SK-N-SH treated with all-trans-retinoic acid at 6 μM for 48 hours (cell line): ENCODE measurements around the gene TLE4.

Source experiments
- ATAC-seq: fragments of 200-7000 bp; cut with Tn5 transposase; 3 replicates; pipeline ENCODE4 v1.9.1; 2020; ENCODE audit warnings: mild to moderate bottlenecking, moderate library complexity
- ARNTL ChIP-seq: fragments of 450-650 bp; formaldehyde crosslinking; IDR thresholded peaks from 2 replicates; pipeline ENCODE4 v1.5.0; 2020; ENCODE audit warnings: low read depth, mild to moderate bottlenecking, moderate library complexity, borderline replicate concordance
- ESRRG ChIP-seq: fragments of 250-450 bp; sonication (Bioruptor Pico); IDR thresholded peaks from 2 replicates; pipeline ENCODE4 v1.6.1; 2021; ENCODE audit warnings: mild to moderate bottlenecking
- ISL1 ChIP-seq: fragments of 250-450 bp; sonication (Bioruptor Pico); IDR thresholded peaks from 2 replicates; pipeline ENCODE4 v2.1.2; 2022; ENCODE audit warnings: mild to moderate bottlenecking, moderate library complexity
- OSR1 ChIP-seq: fragments of 250-450 bp; sonication (Bioruptor Pico); IDR thresholded peaks from 2 replicates; pipeline ENCODE4 v1.8.0; 2022; ENCODE audit warnings: moderate library complexity, mild to moderate bottlenecking, inconsistent platforms
- PPARA ChIP-seq: fragments of 250-450 bp; sonication (Bioruptor Pico); IDR thresholded peaks from 2 replicates; pipeline ENCODE4 v1.5.0; 2020; ENCODE audit warnings: mild to moderate bottlenecking, borderline replicate concordance
- RARB ChIP-seq: fragments of 250-450 bp; sonication (Bioruptor Pico); IDR thresholded peaks from 2 replicates; pipeline ENCODE4 v1.8.0; 2021; ENCODE audit warnings: mild to moderate bottlenecking, moderate library complexity
- SNAI2 ChIP-seq: fragments of 250-450 bp; sonication (Bioruptor Pico); IDR thresholded peaks from 2 replicates; pipeline ENCODE4 v1.5.0; 2020; ENCODE audit warnings: mild to moderate bottlenecking, moderate library complexity
- TCF4 ChIP-seq: fragments of 250-450 bp; sonication (Bioruptor Pico); IDR thresholded peaks from 2 replicates; pipeline ENCODE4 v1.8.0; 2021; ENCODE audit warnings: mild to moderate bottlenecking, moderate library complexity, borderline replicate concordance
- TOX ChIP-seq: fragments of 250-450 bp; sonication (Bioruptor Pico); IDR thresholded peaks from 2 replicates; pipeline ENCODE4 v1.8.0; 2021; ENCODE audit warnings: mild to moderate bottlenecking, moderate library complexity, borderline replicate concordance
- TSHZ2 ChIP-seq: fragments of 250-450 bp; sonication (Bioruptor Pico); IDR thresholded peaks from 2 replicates; pipeline ENCODE4 v1.5.0; 2020; ENCODE audit warnings: mild to moderate bottlenecking, moderate library complexity
- ZC3H10 ChIP-seq: fragments of 250-450 bp; sonication (Bioruptor Pico); IDR thresholded peaks from 2 replicates; pipeline ENCODE4 v1.5.1; 2021; ENCODE audit warnings: mild to moderate bottlenecking, moderate library complexity
- ZFP3 ChIP-seq: fragments of 250-450 bp; sonication (Bioruptor Pico); IDR thresholded peaks from 2 replicates; pipeline ENCODE4 v1.5.0; 2020; ENCODE audit warnings: mild to moderate bottlenecking, moderate library complexity
- ZFP30 ChIP-seq: fragments of 450-650 bp; formaldehyde crosslinking; IDR thresholded peaks from 2 replicates; pipeline ENCODE4 v1.5.0; 2022; ENCODE audit warnings: mild to moderate bottlenecking, moderate library complexity
- ZNF70 ChIP-seq: fragments of 450-650 bp; formaldehyde crosslinking; IDR thresholded peaks from 2 replicates; pipeline ENCODE4 v1.5.0; 2020; ENCODE audit warnings: mild to moderate bottlenecking, moderate library complexity
- ZNF8 ChIP-seq: fragments of 450-650 bp; formaldehyde crosslinking; IDR thresholded peaks from 2 replicates; pipeline ENCODE4 v1.5.0; 2020; ENCODE audit warnings: mild to moderate bottlenecking, moderate library complexity
- TF ChIP-seq, protein P1 (sequence below): fragments of 250-450 bp; sonication (Bioruptor Pico); IDR thresholded peaks from 2 replicates; pipeline ENCODE4 v1.8.0; 2021; ENCODE audit warnings: low read depth, mild to moderate bottlenecking, moderate library complexity, borderline replicate concordance
- TF ChIP-seq, protein P2 (sequence below): fragments of 250-450 bp; sonication (Bioruptor Pico); IDR thresholded peaks from 2 replicates; pipeline ENCODE4 v1.5.1; 2020; ENCODE audit warnings: low read depth, mild to moderate bottlenecking, moderate library complexity

The TLE4 gene

DNA sequence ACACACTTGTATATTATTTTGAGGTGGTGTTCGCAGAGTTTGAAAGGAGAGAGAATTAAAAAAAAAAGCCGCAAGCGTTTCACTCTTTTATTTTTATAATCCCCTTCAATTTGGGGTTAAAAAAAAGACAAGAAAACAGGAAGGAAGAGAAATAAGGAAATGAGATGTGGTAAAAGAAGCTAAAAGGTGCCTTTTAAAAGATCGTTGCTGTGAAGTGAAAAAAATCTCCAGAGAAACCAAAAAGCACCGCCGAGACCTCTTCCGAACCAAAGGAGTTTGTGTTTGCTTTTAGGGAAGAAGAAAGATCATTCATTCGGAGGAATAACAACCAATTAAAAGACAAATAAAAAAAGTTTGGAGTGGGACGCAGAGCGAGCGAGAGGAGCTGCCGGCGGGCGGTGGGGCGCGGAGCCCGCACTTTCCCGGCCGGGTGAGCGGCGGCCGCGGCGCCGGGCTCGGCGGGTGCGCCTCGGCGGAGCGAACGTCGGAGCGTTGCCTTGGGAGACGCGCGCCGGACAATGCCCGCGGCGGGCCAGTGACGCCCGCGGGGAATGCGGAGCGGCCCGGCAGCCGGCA, 355 bp downstream of the TLE4 start (continued):
- TF ChIP-seq TCF4 (CRISPR knock-in tag) (no peak), TOX (CRISPR knock-in tag) (no peak), TSHZ2 (CRISPR knock-in tag) (no peak), RARB (CRISPR knock-in tag) (no peak), ZNF8 (CRISPR knock-in tag) (no peak)
- TF ChIP-seq, all 23 proteins: peak for 0

DNA sequence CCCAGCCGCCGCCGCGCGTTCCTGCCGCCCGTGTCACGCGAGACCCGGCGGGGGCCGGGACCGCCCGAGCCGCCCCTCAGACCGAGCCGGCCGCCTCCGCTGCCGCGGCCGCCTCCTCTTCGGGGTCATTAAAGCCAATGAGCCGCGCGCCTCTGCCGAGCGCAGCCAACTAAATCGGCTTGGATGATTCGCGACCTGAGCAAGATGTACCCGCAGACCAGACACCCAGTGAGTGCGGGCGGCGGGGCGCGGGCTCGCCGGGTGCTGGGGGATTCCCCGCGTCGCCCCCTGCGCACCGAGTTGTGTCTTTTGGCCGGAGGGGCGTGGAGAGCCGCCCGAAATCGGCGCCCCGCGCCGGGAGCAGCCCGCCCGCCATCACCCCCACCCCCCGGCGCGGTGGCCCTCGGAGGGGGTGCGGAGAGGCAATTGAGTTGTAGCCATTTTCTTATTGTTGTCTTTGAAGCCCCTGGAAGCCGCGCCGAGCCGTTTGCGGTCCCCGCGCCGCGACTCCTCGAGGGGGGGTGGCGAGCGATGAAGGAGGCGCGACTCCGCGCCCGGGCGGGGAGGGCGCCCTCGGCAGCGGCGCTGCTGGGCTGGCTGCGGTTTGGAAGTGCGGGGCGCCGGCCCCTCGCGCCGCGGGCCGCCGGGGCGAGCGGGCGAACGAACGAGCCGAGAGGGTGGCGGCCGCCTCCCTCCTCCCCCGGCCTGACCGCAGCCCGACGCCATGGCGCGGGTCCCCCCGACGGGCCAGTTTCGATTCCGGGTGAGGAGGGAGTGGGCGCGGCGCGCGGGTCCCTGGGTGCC, 1.0 kb downstream of the TLE4 start:
- TF ChIP-seq ISL1 (CRISPR knock-in tag) (no peak), ESRRG (CRISPR knock-in tag) (no peak), PPARA (CRISPR knock-in tag) (no peak), ZFP30 (CRISPR knock-in tag) (no peak), ZNF70 (CRISPR knock-in tag) (no peak), ZNF8 (CRISPR knock-in tag) (no peak), TOX (CRISPR knock-in tag) (no peak), ZC3H10 (CRISPR knock-in tag) (no peak), ARNTL (CRISPR knock-in tag) (no peak), SNAI2 (CRISPR knock-in tag) (no peak)
- TF ChIP-seq, all 23 proteins: peak for 0

DNA sequence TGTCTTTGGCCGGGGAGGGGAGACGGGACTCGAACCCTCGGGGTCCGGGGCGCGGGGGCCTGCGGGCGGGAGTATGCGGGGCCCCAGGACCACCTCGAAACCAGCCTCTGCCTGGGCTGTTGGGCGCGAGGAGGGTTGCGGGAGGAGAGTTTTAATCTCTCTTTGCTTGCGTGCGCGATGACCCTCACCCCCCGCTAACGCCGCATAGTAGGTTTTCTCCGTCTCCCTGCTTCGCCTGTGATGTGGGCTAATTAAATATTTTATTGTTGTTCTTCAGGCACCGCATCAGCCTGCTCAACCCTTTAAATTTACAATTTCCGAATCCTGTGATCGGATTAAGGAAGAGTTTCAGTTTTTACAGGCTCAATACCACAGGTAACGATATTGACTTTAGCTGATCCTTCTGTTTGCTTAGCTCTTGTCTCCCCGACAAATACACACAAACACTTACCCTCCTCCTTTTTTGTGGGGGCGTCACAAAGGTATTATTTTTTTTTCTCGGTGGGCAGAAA, 1.7 kb downstream of the TLE4 start:
- ATAC-seq, result no peak
- TF ChIP-seq, protein P1, sequence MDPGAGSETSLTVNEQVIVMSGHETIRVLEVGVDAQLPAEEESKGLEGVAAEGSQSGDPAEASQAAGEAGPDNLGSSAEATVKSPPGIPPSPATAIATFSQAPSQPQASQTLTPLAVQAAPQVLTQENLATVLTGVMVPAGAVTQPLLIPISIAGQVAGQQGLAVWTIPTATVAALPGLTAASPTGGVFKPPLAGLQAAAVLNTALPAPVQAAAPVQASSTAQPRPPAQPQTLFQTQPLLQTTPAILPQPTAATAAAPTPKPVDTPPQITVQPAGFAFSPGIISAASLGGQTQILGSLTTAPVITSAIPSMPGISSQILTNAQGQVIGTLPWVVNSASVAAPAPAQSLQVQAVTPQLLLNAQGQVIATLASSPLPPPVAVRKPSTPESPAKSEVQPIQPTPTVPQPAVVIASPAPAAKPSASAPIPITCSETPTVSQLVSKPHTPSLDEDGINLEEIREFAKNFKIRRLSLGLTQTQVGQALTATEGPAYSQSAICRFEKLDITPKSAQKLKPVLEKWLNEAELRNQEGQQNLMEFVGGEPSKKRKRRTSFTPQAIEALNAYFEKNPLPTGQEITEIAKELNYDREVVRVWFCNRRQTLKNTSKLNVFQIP, result no peak
- no peak for TF ChIP-seq ZNF8 (CRISPR knock-in tag)

More for the DNA sequence above, 1.0 kb downstream of the TLE4 start:
- ATAC-seq, result no peak

DNA sequence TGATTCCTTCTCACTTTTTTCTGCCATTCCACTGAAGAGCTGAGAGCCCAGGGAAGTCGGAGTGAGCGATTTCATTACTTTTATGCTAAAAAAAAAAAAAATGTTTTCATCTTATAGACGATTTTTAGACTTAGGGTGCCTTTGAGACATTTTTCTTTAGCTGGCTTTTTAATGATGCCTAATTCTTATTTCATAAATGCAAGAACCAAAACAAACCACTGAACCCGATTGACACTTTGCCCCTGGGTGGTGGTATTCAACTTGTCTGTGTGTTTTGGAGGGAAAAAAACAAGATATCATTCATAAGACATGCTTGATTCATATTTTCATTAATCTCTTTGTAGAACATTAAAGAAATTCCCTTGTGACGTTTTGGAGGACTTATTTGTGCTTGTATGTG, 2.4 kb downstream of the TLE4 start:
- ATAC-seq, result no peak
- TF ChIP-seq ZFP3 (no peak), ZNF8 (CRISPR knock-in tag) (no peak), SNAI2 (CRISPR knock-in tag) (no peak), TCF4 (CRISPR knock-in tag) (no peak), TSHZ2 (CRISPR knock-in tag) (no peak), RARB (CRISPR knock-in tag) (no peak), ZC3H10 (CRISPR knock-in tag) (no peak), OSR1 (no peak), TOX (CRISPR knock-in tag) (no peak), PPARA (CRISPR knock-in tag) (no peak), ESRRG (CRISPR knock-in tag) (no peak), ISL1 (CRISPR knock-in tag) (no peak)
- TF ChIP-seq, protein P2, sequence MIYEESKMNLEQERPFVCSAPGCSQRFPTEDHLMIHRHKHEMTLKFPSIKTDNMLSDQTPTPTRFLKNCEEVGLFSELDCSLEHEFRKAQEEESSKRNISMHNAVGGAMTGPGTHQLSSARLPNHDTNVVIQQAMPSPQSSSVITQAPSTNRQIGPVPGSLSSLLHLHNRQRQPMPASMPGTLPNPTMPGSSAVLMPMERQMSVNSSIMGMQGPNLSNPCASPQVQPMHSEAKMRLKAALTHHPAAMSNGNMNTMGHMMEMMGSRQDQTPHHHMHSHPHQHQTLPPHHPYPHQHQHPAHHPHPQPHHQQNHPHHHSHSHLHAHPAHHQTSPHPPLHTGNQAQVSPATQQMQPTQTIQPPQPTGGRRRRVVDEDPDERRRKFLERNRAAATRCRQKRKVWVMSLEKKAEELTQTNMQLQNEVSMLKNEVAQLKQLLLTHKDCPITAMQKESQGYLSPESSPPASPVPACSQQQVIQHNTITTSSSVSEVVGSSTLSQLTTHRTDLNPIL (CRISPR knock-in tag), result no peak
- TF ChIP-seq, protein P1, result no peak
- TF ChIP-seq, all 23 proteins: peak for 0
